HepG2 (cell line): ENCODE results near the gene SPATA13. TPM values are rescaled to one million over a fixed set of nuclear protein-coding genes. Genes with fewer than 3 reads are reported as not detected.
A peak's percentile ranks its signal among the peaks of the same experiment; 100 is the strongest.

Source experiments
- ETS1 ChIP-seq: sonication (generic); formaldehyde crosslinking; IDR thresholded peaks from 2 replicates; pipeline ENCODE4 v1.4.0; 2020; ENCODE audit warnings: missing genetic modification reagents
- HNRNPL ChIP-seq: fragments of 200-400 bp; formaldehyde crosslinking; IDR thresholded peaks from 2 replicates; pipeline ENCODE4 v1.6.1; 2017; ENCODE audit warnings: mild to moderate bottlenecking, low read depth, low read length
- NCOA5 ChIP-seq: sonication (generic); formaldehyde crosslinking; IDR thresholded peaks from 2 replicates; pipeline ENCODE4 v1.4.0; 2020; ENCODE audit warnings: missing genetic modification reagents
- NONO ChIP-seq, 2 experiments: fragments of 450-650 bp in 1 of 2; sonication (generic) in 1 of 2; formaldehyde crosslinking in 1 of 2; IDR thresholded peaks in 1 of 2; conservative IDR thresholded peaks in 1 of 2; 2 replicates each; pipeline versions ENCODE4 v1.6.1 to v1.8.0; 2017 to 2022; ENCODE audit warnings: mild to moderate bottlenecking in 1 of 2, missing genetic modification reagents in 1 of 2, moderate library complexity in 1 of 2
- RBM39 ChIP-seq: fragments of 200-400 bp; formaldehyde crosslinking; IDR thresholded peaks from one replicate; pipeline ENCODE4 v1.6.1; 2018; ENCODE audit warnings: antibody characterized with exemption, mild to moderate bottlenecking, low read depth, low read length; ENCODE audit not compliant: poor library complexity, severe bottlenecking
- RFX3 ChIP-seq: IDR thresholded peaks from 2 replicates; pipeline ENCODE4 v1.6.1; 2016; ENCODE audit warnings: missing biosample characterization, missing genetic modification reagents
- SMAD1 ChIP-seq: sonication (generic); formaldehyde crosslinking; IDR thresholded peaks from 2 replicates; pipeline ENCODE4 v1.4.0; 2020; ENCODE audit warnings: missing genetic modification reagents, low read depth, mild to moderate bottlenecking, borderline replicate concordance
- SMC3 ChIP-seq: IDR thresholded peaks from 2 replicates; pipeline ENCODE4 v1.6.1; 2011; ENCODE audit warnings: low read length, improper control_type of control experiment
- TSC22D2 ChIP-seq: sonication (generic); formaldehyde crosslinking; IDR thresholded peaks from 2 replicates; pipeline ENCODE4 v1.5.1; 2020; ENCODE audit warnings: missing genetic modification reagents, mild to moderate bottlenecking, borderline replicate concordance
- ZBTB20 ChIP-seq: sonication (generic); formaldehyde crosslinking; IDR thresholded peaks from 2 replicates; pipeline ENCODE4 v1.8.1; 2023; ENCODE audit warnings: missing genetic modification reagents, low read depth, mild to moderate bottlenecking, borderline replicate concordance
- ZFYVE20 ChIP-seq: sonication (generic); formaldehyde crosslinking; IDR thresholded peaks from 2 replicates; pipeline ENCODE4 v1.8.0; 2023; ENCODE audit warnings: low read depth, mild to moderate bottlenecking, moderate library complexity, missing genetic modification reagents, borderline replicate concordance
- ZNF264 ChIP-seq: sonication (generic); formaldehyde crosslinking; IDR thresholded peaks from 2 replicates; pipeline ENCODE4 v1.4.0; 2020; ENCODE audit warnings: missing genetic modification reagents
- ZNF687 ChIP-seq: sonication (generic); formaldehyde crosslinking; IDR thresholded peaks from 2 replicates; pipeline ENCODE4 v1.5.1; 2020; ENCODE audit warnings: mild to moderate bottlenecking, missing genetic modification reagents, moderate library complexity
- ZNF83 ChIP-seq: sonication (generic); formaldehyde crosslinking; IDR thresholded peaks from 2 replicates; pipeline ENCODE4 v1.4.0; 2020; ENCODE audit warnings: missing genetic modification reagents, mild to moderate bottlenecking, borderline replicate concordance
- polyA plus RNA-seq, 8 experiments: library from polyadenylated mRNA; depleted of rRNA in 3 of 8; stranded (reverse) in 7 of 8; unstranded in 1 of 8; fragments of >200 nt; fragmentation: Illumina TruSeq in 4 of 8; extraction: Trizol in 4 of 8; gene quantifications; 2 replicates each; pipeline versions ENCODE4 v1.2.1 to v1.2.3, GENCODE V29; 2011 to 2016; ENCODE audit warnings: low read depth in 4 of 8, missing spikeins in 1 of 8, mixed read lengths in 1 of 8; ENCODE audit not compliant: insufficient read depth in 1 of 8
- total RNA-seq, 5 experiments: library from RNA; depleted of rRNA; stranded (reverse); fragments of >200 nt; fragmentation: Illumina TruSeq; extraction: Trizol; gene quantifications; 2 replicates each; pipeline ENCODE4 v1.2.3, GENCODE V29; 2016; ENCODE audit warnings: low read depth in 1 of 5
- TF ChIP-seq, protein P1 (sequence below), 2 experiments: sonication (generic) in 1 of 2; formaldehyde crosslinking in 1 of 2; IDR thresholded peaks; 2 replicates each; pipeline versions ENCODE4 v1.6.1 to v1.9.0; 2014 to 2022; ENCODE audit warnings: antibody characterized with exemption in 1 of 2, borderline replicate concordance in 1 of 2, inconsistent platforms in 1 of 2, low read depth in 1 of 2, missing genetic modification reagents in 1 of 2

The SPATA13 gene
- total and polyA plus RNA-seq, 2 of the 13 experiments (the other 11 are each of a cell fraction or from before 2014, with no cell fraction given), result 11.3 to 14.2 TPM

GRCh38 chr13:24271601-24272451 is 111.3 kb downstream of the SPATA13 start (continued):
- TF ChIP-seq RFX3 (CRISPR knock-in tag) (no peak), ZFYVE20 (CRISPR knock-in tag) (no peak), RBM39 (no peak), NCOA5 (CRISPR knock-in tag) (no peak), ETS1 (CRISPR knock-in tag) (no peak), HNRNPL (0 out of 2 replicates have a peak, but pooled peaks have one; percentile 44), SMAD1 (CRISPR knock-in tag) (no peak), SMC3 (no peak), ZNF264 (CRISPR knock-in tag) (peak; percentile 59; the same call in 1 of the 2 replicates), ZNF83 (no peak), ZNF687 (peak; percentile 94), TSC22D2 (CRISPR knock-in tag) (no peak), NONO (IDR thresholded peaks at IDR 0.05) (no peak), NONO (CRISPR knock-in tag; conservative IDR thresholded peaks at IDR 0.05) (0 out of 2 replicates have a peak, but pooled peaks have one; percentile 45), ZBTB20 (CRISPR knock-in tag) (peak; percentile 64; the same call in 1 of the 2 replicates)
- TF ChIP-seq, protein P1, sequence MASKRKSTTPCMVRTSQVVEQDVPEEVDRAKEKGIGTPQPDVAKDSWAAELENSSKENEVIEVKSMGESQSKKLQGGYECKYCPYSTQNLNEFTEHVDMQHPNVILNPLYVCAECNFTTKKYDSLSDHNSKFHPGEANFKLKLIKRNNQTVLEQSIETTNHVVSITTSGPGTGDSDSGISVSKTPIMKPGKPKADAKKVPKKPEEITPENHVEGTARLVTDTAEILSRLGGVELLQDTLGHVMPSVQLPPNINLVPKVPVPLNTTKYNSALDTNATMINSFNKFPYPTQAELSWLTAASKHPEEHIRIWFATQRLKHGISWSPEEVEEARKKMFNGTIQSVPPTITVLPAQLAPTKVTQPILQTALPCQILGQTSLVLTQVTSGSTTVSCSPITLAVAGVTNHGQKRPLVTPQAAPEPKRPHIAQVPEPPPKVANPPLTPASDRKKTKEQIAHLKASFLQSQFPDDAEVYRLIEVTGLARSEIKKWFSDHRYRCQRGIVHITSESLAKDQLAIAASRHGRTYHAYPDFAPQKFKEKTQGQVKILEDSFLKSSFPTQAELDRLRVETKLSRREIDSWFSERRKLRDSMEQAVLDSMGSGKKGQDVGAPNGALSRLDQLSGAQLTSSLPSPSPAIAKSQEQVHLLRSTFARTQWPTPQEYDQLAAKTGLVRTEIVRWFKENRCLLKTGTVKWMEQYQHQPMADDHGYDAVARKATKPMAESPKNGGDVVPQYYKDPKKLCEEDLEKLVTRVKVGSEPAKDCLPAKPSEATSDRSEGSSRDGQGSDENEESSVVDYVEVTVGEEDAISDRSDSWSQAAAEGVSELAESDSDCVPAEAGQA (IDR thresholded peaks at IDR 0.05; ENCODE audit: low read depth), result no peak
- TF ChIP-seq, protein P1 (CRISPR knock-in tag; IDR thresholded peaks at IDR 0.05; ENCODE audit: borderline replicate concordance), result no peak
